Lower lobe of right lung (tissue), 2 donors: ENCODE results near the gene HNMT. TPM values are rescaled to one million over a fixed set of nuclear protein-coding genes. Genes with fewer than 3 reads are reported as not detected.
"Not testable (repeated sequence)": the region's sequence is repeated elsewhere in the genome, so short reads cannot be mapped to it uniquely, and the experiment has no call there.

Experiments used
- ATAC-seq, 2 donors: fragments of 200-7000 bp; cut with Tn5 transposase; one replicate each; pipeline ENCODE4 v1.9.1; 2020 to 2022; ENCODE audit warnings: mild to moderate bottlenecking in 2 of 2, moderate library complexity in 2 of 2
- DNase-seq: peaks from one replicate; pipeline ENCODE4 v3.0.0-alpha.2; 2020
- H3K27ac ChIP-seq: fragments of 200-600 bp; one replicate; pipeline ENCODE4 v1.8.0; 2022
- H3K27me3 ChIP-seq: fragments of 200-600 bp; one replicate; pipeline ENCODE4 v1.8.0; 2022; ENCODE audit warnings: low read depth
- H3K36me3 ChIP-seq: fragments of 200-600 bp; one replicate; pipeline ENCODE4 v1.8.0; 2022; ENCODE audit warnings: mild to moderate bottlenecking
- H3K4me1 ChIP-seq: fragments of 200-600 bp; one replicate; pipeline ENCODE4 v1.8.0; 2022
- H3K4me3 ChIP-seq: fragments of 200-600 bp; one replicate; pipeline ENCODE4 v1.8.0; 2022; ENCODE audit warnings: mild to moderate bottlenecking
- H3K9me3 ChIP-seq: fragments of 200-600 bp; one replicate; pipeline ENCODE4 v1.8.0; 2022
- intact Hi-C: fragments of 100-400 bp; cut with DNase I; formaldehyde crosslinking; loops from one replicate; pipeline ENCODE4 v1.11.0; 2022
- total RNA-seq: library from RNA; stranded (reverse); fragmentation: NEBNext Ultra II Directional; extraction: Animal tissue kit (Norgen Biotek cat#: 25700); gene quantifications from one replicate; pipeline ENCODE4 v1.2.1, GENCODE V29; 2021
- TF ChIP-seq, protein P1 (sequence below): fragments of 200-600 bp; IDR thresholded peaks from one replicate; pipeline ENCODE4 v1.8.0; 2022; ENCODE audit warnings: antibody characterized with exemption, mild to moderate bottlenecking
- donor health status: DM: no; HTN: yes; CAD: no; lungs with severe emphysema.

The HNMT gene
- total RNA-seq, 1 donor from 2014 or later = 99.3 TPM

DNA sequence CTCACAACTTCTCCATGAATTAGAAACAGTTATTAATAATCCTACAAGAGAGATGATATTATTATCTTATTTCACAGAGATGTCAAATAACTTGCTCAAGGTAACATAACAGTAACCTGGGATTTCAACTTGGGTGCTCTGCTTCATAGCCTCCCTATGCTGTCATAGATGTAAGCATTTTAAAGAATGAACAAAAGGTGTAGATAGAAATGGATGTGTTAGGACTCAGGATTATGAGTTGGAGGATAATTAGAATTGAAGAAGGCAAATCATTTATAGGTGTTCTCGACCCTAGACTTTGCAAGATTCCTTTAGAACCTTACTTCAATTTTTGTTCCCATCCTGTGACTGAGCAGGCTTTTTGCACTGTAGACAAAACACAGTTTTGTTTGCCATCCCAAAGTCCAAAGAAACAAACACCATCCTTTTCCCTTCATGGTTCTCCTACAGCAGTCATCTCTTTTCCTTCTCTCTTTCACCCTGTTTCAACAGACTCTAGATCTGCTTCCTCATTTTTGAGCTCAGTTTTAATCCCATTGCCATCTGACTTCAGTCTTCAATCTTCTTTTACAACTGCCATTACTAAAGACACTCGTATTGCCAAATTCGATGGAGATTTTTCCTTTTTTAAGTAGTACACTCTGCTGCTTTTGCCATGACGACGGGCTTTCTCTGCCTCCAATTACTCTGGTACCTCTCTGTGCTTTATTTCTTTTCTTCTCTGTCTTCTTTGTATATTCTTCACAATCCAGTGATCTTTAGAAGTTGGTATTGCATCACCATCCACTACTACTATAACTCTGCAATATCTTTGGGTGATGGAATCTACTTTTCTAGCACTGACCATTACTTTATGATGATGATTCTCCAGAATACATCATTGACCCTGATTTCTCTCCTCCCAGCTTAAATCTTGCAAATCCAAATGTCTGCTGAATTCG lies 4.5 kb downstream of the HNMT start:
- Histone ChIP-seq H3K36me3 (peaks cover 23% of the 10 kb centered on the region), H3K9me3 (no peaks in the 10 kb centered on the region), H3K4me3 (no peak overlapping the region), H3K27me3 (no peaks in the 10 kb centered on the region), H3K4me1 (peaks cover 40% of the 10 kb centered on the region), H3K27ac (peak overlapping the region; percentile 58)
- ATAC-seq = peak; percentile 23 to 40
- DNase-seq = no peak
- TF ChIP-seq, protein P1, sequence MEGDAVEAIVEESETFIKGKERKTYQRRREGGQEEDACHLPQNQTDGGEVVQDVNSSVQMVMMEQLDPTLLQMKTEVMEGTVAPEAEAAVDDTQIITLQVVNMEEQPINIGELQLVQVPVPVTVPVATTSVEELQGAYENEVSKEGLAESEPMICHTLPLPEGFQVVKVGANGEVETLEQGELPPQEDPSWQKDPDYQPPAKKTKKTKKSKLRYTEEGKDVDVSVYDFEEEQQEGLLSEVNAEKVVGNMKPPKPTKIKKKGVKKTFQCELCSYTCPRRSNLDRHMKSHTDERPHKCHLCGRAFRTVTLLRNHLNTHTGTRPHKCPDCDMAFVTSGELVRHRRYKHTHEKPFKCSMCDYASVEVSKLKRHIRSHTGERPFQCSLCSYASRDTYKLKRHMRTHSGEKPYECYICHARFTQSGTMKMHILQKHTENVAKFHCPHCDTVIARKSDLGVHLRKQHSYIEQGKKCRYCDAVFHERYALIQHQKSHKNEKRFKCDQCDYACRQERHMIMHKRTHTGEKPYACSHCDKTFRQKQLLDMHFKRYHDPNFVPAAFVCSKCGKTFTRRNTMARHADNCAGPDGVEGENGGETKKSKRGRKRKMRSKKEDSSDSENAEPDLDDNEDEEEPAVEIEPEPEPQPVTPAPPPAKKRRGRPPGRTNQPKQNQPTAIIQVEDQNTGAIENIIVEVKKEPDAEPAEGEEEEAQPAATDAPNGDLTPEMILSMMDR = no peak
- intact Hi-C loops = no loop called here

- H3K36me3 ChIP-seq = peaks cover 24% of the 10 kb centered on the region
- H3K27ac ChIP-seq = peak overlapping the region; percentile 4
- H3K4me1 ChIP-seq = peaks cover 36% of the 10 kb centered on the region
- TF ChIP-seq, protein P1 = no peak
- ATAC-seq (peak; percentile 90), DNase-seq (no peak)
- no peak overlapping the region for H3K4me3 ChIP-seq
- no peaks in the 10 kb centered on the region for H3K9me3 ChIP-seq
- H3K27me3 ChIP-seq = no peaks in the 10 kb centered on the region
- intact Hi-C loops = no loop called here
These were observed 5.1 kb downstream of the HNMT start for GRCh38 chr2:137969418-137969765.

DNA sequence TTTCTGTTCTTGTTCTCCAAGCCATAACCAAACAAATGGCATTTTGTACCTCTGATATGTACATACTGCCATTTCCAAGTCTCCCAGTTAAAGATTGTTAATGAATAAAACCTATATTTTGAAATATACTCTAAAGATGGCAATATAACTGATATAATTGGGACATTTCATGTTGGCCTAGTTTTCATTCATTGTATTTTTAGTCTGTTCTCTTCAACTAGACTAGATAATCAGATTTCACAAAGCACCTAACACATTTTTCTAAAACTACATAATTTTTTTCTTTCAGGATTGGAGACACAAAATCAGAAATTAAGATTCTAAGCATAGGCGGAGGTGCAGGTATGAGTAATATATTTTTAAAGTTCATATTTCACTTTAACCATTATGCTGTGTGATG lies 5.6 kb downstream of the HNMT start:
- peaks cover 24% of the 10 kb centered on the region for H3K36me3 ChIP-seq
- DNase-seq = no peak
- TF ChIP-seq, protein P1 = no peak
- peak overlapping the region; percentile 4 for H3K27ac ChIP-seq
- H3K27me3 ChIP-seq = no peaks in the 10 kb centered on the region
- ATAC-seq = no peak
- intact Hi-C loops = no loop called here
- H3K4me1 ChIP-seq = peaks cover 36% of the 10 kb centered on the region
- H3K9me3 ChIP-seq = no peaks in the 10 kb centered on the region
- no peak overlapping the region for H3K4me3 ChIP-seq

DNA sequence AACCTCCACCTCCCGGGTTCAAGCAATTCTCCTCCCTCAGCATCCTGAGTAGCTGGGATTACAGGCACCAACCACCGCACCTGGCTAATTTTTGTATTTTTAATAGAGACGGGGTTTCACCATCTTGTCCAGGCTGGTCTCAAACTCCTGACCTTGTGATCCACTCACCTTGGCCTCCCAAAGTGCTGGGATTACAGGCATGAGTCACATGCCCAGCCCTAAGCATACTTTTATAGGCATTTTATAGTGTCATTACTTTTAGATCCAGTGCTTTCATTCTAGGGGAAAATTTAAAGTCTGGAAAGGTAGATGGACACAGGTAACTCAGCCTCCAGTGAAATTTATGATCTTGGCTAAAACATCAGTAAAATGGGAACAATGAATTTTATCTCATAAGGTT lies 7.0 kb downstream of the HNMT start:
- H3K27ac ChIP-seq, DNase-seq, H3K9me3 ChIP-seq, H3K4me3 ChIP-seq, H3K27me3 ChIP-seq, intact Hi-C loops, ATAC-seq: not testable (repeated sequence)
- Histone ChIP-seq H3K36me3 (peaks cover 24% of the 10 kb centered on the region), H3K4me1 (peaks cover 41% of the 10 kb centered on the region)

DNA sequence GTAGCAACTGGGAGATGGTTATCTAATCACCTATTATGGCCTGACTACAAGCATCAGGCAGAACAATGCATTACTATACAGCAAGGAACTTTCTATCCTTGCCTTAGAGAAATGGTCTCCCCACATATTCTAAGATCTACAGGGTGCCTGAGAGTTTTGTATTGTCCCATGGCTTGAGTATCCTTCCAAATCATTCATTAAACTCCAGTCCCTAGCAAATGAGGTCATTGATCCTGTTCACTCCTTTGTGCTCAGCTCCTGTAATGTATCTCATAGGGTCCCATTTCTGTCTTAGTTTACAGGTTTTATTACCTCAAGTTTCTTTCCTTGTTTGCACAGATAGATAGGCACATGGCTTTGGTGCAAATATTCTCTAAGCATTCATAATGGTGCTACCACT lies 9.0 kb downstream of the HNMT start:
- Histone ChIP-seq H3K27ac (no peak overlapping the region), H3K27me3 (no peaks in the 10 kb centered on the region), H3K36me3 (peaks cover 24% of the 10 kb centered on the region), H3K4me3 (no peak overlapping the region), H3K9me3 (no peaks in the 10 kb centered on the region), H3K4me1 (peaks cover 27% of the 10 kb centered on the region)
- DNase-seq = no peak
- TF ChIP-seq, protein P1 = no peak
- intact Hi-C loops = no loop called here
- no peak for ATAC-seq
